Left ventricle myocardium inferior (tissue), 1 donor: ENCODE results near the gene RAD51AP1. TPM values are rescaled to one million over a fixed set of nuclear protein-coding genes. Genes with fewer than 3 reads are reported as not detected.

Experiments used
- DNase-seq: peaks from one replicate; pipeline ENCODE4 v3.0.0-alpha.2; 2020
- H3K27ac ChIP-seq: fragments of 200-600 bp; replicated peaks from 2 replicates; pipeline ENCODE4 v1.8.0; 2021
- H3K27me3 ChIP-seq: fragments of 200-600 bp; 2 replicates; pipeline ENCODE4 v1.8.0; 2021; ENCODE audit warnings: low read depth
- H3K36me3 ChIP-seq: fragments of 200-600 bp; 2 replicates; pipeline ENCODE4 v1.8.0; 2021
- H3K4me1 ChIP-seq: fragments of 200-600 bp; 2 replicates; pipeline ENCODE4 v1.8.0; 2021
- H3K4me3 ChIP-seq: fragments of 200-600 bp; 2 replicates; pipeline ENCODE4 v1.8.0; 2021; ENCODE audit warnings: mild to moderate bottlenecking, moderate library complexity
- H3K9me3 ChIP-seq: fragments of 200-600 bp; replicated peaks from 2 replicates; pipeline ENCODE4 v1.8.0; 2021
- CTCF ChIP-seq: fragments of 200-600 bp; IDR thresholded peaks from 2 replicates; pipeline ENCODE4 v1.8.0; 2021; ENCODE audit warnings: antibody characterized with exemption, mild to moderate bottlenecking, borderline replicate concordance
- intact Hi-C: fragments of 100-400 bp; cut with micrococcal nuclease; formaldehyde crosslinking; loops from one replicate; pipeline ENCODE4 v1.11.0; 2022
- total RNA-seq: library from RNA; stranded (reverse); fragmentation: NEBNext Ultra II Directional; extraction: Animal tissue kit (Norgen Biotek cat#: 25700); gene quantifications from one replicate; pipeline ENCODE4 v1.2.1, GENCODE V29; 2021
- donor health status: DM: no; HTN: yes; CAD: no; lungs with severe emphysema.

The RAD51AP1 gene
- total RNA-seq, 1 donor from 2014 or later = 1.2 TPM

GRCh38 chr12:4584896-4585295, 46.2 kb downstream of the RAD51AP1 start:
- no peak for DNase-seq
- intact Hi-C loops = no loop called here
- Histone ChIP-seq H3K4me3 (no peak overlapping the region), H3K4me1 (no peaks in the 10 kb centered on the region), H3K27ac (no peak overlapping the region), H3K9me3 (no peaks in the 10 kb centered on the region), H3K27me3 (peaks cover 52% of the 10 kb centered on the region), H3K36me3 (no peaks in the 10 kb centered on the region)
- TF ChIP-seq CTCF = no peak

DNA sequence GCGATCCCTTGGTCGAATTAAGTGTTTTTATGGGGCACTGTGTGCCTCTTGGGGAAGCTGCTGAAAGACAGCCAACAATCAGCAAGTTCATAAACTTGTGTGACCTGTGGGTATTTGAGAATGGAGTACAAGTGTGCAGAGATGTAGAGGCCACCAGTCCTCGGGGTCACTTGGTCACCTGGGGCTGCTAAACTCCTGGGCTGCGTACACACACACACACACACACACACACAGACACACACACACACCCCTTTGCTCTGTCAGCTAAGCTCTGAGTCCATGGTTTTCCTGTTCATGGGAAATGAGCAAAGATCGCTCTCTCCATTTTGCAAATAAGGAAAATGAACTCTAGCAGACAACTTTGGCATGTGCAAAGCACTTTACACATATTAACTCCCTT, 47.8 kb downstream of the RAD51AP1 start:
- H3K27me3 ChIP-seq = peaks cover 49% of the 10 kb centered on the region
- no peak for TF ChIP-seq CTCF
- intact Hi-C loops = no loop called here
- H3K27ac ChIP-seq = no peak overlapping the region
- H3K36me3 ChIP-seq = no peaks in the 10 kb centered on the region
- H3K4me3 ChIP-seq = no peak overlapping the region
- no peak for DNase-seq
- H3K9me3 ChIP-seq = no peaks in the 10 kb centered on the region
- no peaks in the 10 kb centered on the region for H3K4me1 ChIP-seq

GRCh38 chr12:4587108-4587507, 48.4 kb downstream of the RAD51AP1 start:
- TF ChIP-seq CTCF = no peak
- intact Hi-C loops = no loop called here

GRCh38 chr12:4588916-4589315, 50.2 kb downstream of the RAD51AP1 start:
- intact Hi-C loops = no loop called here
- Histone ChIP-seq H3K9me3 (no peaks in the 10 kb centered on the region), H3K4me1 (no peaks in the 10 kb centered on the region), H3K27me3 (peaks cover 39% of the 10 kb centered on the region), H3K27ac (no peak overlapping the region), H3K36me3 (no peaks in the 10 kb centered on the region), H3K4me3 (no peak overlapping the region)
- no peak for TF ChIP-seq CTCF
- no peak for DNase-seq

More at GRCh38 chr12:4587108-4587507, 48.4 kb downstream of the RAD51AP1 start:
- H3K27ac ChIP-seq = no peak overlapping the region
- peaks cover 44% of the 10 kb centered on the region for H3K27me3 ChIP-seq
- no peak overlapping the region for H3K4me3 ChIP-seq
- H3K9me3 ChIP-seq = no peaks in the 10 kb centered on the region
- H3K4me1 ChIP-seq = no peaks in the 10 kb centered on the region
- no peak for DNase-seq
- H3K36me3 ChIP-seq = no peaks in the 10 kb centered on the region

DNA sequence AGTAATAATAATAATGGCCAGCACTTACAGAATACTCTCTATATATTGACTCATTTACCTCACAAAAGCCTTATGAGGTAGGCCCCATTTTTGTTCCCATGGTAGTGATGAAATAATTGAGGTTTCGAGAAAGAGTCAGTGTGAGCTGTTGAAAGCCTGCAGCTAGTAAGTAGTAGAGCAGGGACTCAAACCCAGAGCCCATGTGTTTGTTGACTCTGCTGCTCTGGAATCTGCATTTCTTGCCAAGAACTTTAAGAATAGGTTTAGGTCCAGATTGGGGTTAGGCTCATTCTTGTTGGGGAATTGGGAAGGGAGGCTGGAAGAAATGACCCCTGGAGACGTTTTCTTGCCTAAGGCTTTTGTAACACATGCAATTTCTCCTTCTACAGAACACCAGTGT, 51.3 kb downstream of the RAD51AP1 start:
- peaks cover 29% of the 10 kb centered on the region for H3K27me3 ChIP-seq
- no peaks in the 10 kb centered on the region for H3K36me3 ChIP-seq
- no peak overlapping the region for H3K27ac ChIP-seq
- no peaks in the 10 kb centered on the region for H3K4me1 ChIP-seq
- H3K9me3 ChIP-seq = no peaks in the 10 kb centered on the region
- intact Hi-C loops = no loop called here
- no peak for TF ChIP-seq CTCF
- H3K4me3 ChIP-seq = no peak overlapping the region
- no peak for DNase-seq
